GM21367 (cell line): ENCODE measurements around the gene SBF2.

Experiments
- ATAC-seq: cut with Tn5 transposase; IDR thresholded peaks from one replicate; pipeline ENCODE4 v1.9.1; 2021; ENCODE audit not compliant: unreplicated experiment

Gene SBF2

DNA sequence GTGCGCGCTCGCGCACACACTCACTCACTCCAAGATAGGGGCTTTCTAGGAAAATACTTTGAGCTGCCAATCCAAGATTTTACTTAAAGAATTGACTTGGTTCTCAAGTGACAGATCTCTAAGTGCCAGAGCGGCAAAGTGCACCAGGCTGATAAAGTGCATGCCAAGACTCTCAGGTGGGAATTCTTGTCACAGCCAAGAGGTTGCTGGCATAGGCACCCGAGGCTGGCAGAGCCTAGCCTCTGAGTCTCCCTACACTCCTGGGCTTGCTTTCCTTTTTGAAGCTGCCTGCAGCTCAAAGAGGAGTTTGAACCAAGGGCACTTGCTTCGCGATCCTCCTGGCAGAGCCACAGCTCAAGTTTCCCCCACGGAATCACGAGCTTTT, 8.3 kb upstream of the SBF2 start:
- no peak for ATAC-seq

DNA sequence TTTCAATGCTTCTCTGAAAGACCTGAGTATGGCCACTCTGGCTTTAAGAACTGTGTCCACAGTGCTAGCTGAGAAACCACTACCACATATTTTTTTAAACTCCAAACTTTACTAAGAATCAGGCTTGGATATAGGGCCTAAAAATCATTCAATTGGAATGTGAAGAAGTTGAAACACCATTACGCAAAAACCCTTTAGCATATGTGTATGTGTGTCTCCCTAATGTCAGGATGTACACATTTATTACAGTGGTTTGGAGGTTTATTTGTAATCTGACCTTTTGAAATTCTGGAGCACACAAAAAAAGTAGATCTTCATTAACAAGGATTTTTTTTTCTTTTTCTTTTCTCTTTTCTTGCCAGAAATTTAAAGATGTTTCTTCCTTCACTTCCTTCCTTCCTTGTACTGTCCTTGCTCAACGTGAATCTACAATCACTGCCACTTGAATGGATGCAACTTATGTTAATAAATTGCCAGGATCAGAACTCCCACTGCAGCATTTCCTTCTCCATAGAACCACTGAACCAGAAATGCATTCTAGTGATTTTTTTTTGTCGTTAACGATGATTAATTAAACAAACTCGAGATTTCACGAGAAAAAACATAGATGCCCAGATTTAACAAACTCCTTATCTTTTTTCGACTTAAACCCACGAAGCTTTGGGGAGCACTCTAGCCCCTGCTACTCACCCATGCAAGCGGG, 7.8 kb upstream of the SBF2 start:
- no peak for ATAC-seq

DNA sequence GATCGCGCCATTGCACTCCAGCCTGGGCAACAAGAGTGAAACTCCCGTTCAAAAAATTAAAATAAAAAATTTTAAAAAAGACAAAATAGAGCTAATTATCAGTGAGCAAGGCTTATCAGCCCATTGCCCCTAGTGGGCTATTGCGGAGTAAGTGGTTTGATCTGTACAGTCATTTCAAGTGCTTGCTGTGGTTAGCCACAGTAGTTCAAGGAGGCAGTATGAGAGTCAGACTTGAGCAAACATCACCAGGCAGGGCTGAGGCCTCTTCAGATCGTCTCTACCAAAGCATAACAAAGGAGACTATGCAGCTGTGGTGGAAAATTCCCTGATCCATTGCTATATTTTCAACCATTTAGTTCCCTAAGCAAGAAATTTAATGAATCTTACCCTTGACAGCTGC, 4.3 kb upstream of the SBF2 start:
- peak; percentile 84 for ATAC-seq

DNA sequence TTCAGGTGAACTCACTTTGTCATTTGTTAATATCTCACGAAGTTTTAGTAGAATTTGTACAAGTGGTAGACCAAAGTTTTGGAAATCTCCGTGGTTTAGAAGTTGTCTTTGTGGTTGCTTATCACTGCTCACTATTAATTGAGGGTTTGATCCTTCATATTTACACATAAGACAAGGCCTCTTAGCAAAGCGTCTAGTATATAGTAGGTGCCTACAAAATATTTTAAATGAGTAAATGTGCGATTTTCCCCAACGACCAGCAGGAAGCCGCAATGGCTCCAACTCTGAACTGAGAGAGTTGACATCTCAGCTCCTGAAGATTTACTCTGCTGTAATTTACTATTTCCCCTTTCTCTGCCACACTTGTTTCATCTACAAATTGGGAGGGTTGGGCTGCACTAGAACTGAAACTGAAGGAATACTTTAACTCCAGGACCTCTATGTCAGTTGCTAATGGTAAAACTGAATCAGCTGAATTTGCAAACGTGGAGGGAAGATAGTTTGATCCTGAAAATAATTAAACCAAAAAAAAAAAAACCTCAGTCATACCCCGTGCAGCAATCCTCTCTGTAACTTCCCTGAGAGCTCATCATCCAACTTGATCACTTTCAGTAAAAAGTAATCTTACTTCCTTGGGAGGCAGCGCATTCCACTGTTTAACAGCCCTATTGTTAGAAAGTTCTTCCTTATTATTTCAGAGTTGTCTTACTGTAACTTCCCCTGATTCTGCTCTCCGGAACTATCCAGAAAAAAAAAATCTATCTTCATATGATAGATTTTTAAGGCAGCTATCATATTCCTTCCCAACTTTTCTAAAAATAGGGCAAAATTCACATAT, 1.3 kb upstream of the SBF2 start:
- ATAC-seq = no peak

DNA sequence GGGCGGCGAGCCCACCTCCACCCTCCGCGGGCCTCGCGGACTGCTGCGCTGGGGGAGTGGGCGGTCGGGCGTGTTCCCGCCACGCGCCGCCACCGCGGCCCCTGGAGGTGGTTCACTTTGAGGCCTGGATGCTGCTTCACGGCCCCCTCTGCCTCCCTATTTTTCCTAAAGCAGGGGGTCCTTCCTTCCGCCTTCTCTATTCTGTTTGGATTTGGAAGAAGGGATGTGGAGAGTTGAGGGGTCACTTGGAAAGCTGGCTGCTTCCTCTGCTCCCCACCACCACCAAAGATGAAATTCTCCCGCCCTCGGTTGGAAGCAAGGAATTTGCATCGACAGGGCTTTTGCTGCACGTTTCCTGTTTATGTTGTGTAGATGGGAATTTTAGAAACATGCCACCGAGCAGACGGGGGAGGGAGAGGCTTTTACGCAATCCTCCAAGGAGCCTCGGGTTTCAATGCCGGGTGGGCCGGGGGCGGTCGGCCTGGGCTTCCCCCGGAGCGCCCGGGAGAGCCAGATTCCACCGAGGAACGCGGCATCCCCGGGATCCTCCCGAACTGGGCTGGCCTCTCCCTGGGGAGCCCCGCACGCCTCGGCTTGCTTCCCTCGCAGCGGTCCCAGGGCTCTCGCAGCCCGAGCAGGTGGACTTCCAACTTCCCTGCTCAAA, 403 bp upstream of the SBF2 start:
- ATAC-seq = no peak

DNA sequence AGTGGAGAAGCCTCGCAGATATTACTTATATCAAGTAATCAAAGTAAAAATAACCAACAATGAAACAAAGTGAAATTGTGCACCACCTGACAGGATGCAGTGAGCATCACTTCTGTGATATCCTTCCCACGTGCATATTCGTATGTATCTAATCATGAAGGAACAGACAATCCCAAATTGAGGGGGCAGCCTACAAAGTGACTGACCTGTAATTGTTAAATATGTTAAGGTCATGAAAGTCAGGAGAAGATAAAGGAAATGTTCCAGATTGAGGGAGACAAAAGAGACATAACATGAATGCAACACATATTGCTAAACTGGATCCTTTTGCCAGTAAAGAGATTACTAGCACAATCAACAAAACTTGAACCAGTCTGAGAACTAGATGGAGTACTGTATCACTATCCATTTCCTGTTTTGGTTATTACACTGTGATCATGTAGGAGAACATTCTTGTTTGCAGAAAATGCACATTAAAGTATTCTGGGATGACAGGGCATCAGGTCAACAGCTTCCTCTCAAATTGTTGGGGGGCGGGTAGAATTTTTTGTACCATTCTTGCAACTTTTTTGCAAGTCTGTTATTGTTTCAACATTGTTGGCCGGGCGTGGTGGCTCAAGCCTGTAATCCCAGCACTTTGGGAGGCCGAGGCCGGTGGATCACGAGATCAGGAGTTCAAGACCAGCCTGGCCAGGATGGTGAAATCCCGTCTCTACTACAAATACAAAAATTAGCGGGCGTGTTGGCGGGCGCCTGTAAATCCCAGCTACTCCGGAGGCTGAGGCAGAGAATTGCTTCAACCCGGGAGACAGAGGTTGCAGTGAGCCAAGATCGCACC, 2.0 kb downstream of the SBF2 start:
- ATAC-seq = no peak

DNA sequence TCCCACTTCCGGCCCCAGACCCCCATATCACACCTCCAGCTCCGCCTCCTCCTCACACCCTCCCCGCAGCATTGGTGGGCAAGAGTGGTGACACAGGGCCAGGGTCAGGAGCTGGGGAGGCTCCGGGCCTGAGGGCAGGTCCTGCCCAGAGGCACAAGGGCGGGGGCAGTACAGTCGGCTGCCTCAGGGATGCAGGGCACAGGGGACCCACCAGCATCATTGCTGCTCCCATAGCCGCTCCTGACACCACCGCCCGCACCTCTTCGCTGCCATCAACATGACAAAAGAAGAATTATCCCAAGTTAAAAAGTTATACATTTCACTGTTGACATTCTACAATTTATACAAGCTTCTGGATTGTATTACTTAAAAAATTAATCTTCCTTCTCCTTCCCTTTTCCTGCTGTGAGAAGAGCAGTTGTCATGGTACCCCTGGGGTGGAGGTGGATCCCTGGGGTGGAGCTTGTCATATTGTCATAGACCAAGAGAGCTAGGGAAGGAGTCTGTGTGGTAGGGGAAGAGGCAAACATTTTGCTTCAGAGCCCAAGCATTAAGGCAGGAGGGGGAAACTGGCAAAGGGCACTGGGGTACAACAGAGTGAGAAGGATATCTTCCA, 4.1 kb downstream of the SBF2 start:
- ATAC-seq = no peak

DNA sequence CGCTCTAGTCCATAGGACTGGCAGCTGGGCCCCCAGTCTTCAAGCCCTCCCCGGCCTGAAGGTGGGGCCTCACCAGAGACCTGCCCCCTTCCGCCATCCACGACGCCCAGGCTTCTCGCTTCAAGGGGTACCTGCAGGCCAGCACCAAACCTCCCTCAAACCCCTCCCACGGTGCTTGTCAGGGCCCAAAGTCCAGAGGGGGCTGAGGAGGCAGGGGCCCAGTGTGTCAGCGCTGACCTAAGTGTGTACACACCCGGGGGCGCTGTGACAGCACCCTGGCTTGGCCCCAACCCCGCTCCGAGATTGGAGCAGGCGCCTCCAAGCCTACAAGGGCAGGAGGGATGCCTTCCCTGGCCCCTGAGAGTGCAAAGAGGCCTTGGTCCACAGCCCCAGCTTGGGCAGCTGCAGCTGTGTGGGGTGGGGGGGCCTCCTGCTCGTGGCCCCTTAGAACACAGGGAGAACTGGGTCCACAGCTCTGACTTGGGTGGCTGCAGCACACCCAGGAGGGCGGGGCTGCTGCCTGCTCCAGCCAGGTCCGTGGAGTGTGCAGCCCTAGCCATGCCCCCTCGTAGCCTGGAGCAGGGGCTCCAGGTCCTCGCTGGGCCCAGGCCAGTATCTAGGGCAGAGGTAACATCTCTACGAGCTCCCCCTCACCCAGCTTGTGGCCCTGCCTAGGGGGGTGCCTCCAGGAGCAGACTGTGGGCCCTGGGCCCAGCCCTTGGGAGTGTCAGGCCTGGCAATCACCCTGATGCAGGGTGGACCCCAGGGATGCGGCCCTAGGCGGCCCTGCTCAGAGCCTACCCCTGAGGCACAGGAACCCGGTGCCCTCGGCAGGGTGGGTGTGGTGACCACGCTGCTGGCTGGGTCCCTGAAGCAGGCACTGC, 4.9 kb downstream of the SBF2 start:
- no peak for ATAC-seq

DNA sequence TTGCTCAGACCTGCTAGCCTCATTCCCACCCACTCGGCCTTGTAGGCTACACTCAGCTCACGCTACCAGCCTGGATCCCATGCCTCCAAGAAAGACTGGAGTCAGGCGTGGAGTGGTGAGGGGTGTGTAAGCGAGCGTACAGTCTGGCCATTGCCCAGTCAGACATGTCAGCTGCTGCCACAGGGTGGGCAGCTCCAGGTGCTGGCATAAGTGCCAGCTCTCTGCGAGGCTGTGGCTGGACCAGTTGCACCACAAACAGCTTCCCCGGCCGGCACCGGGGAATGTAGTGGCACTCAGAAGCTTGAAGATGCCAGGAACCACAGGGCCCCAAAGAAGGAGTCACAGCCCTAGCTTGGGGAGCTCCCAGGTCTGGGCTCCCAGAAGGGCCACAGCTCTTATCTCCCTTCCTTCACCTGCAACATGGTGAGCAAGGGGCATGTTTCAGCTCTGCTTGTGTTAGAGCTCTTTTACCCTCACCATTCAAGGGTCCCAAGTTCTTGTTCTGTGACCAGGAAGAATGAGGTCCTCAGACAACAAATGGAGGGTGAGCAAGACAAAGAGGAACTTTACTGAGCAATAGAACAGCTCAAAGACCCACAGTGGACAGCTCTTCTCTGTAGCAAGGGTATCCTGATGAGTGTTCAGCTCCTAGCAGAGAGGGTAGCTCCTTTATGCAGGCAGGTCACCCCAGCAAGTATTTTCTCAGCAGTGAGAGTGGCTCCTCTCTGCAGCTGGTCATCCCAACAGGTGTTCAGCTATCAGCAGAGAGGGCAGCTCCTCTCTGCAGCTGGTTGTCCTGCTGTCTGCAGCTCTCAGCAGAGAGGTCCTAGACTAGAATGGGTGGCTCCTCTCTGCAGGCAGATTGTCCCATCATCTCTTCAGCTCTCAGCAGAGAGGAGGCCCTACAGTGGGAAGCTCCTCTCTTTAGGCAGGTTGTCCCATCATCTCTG, 6.0 kb downstream of the SBF2 start:
- no peak for ATAC-seq

DNA sequence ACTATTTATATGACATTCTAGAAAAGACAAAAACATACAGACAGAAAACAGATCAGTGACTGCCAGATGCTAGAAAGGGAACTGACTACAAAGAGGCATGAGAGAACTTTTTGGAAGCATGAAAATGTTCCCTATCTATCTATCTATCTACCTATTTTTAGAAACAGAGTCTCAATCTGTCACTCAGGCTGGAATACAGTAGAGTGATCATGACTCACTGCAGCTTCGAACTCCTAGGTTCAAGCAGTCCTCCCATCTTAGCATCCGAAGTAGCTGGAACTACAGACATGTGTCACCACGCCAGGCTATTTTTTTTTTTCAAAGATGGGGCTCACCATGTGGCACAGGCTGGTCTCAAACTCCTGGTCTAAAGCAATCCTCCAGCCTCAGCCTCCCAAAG, 6.9 kb downstream of the SBF2 start:
- no peak for ATAC-seq

DNA sequence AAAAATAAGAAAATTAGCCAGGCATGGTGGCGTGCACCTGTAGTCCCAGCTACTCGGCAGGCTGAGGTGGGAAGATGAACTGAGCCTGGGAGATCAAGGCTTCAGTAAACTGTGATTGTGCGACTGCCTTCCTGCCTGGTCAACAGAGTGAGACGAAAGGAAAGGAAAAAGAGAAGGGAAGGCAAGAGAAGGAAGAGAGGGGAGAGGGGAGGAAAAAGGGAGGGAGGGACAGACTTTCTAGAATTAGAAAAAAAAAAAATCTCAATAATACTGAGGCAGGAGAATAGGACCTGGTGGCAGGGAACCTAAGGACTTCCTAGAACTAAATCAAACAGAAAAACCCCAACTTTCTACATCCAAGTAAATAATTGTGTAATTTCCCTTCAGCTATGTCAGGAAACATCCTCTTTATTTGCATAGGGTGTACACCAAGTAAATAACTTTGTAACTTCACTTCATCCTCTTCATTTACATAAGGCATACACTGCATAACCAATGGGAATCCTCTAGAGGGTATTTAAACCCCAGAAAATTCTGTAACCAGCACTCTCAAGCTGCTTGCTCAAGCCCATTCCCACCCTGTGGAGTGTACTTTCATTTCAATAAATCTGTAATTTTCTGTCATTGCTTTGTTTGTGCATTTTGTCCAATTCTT, 8.7 kb downstream of the SBF2 start:
- ATAC-seq = no peak

DNA sequence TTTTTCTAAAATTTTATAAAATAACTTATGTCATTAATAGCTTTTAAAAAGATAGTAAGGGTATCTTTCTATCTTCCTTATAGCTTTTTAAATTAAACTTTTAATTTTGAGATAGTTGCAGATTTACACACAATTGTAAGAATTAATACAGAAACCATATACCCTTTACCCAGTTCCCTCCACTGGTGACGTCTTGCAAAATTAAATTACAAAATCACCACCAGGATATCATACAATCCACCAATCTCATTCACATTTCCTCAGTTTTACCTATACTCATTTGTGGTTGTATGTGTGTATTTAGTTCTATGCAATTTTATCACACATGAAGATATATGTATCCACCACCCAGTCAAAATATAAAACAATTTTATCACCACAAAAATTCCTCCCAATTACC, 10.0 kb downstream of the SBF2 start:
- ATAC-seq = no peak

DNA sequence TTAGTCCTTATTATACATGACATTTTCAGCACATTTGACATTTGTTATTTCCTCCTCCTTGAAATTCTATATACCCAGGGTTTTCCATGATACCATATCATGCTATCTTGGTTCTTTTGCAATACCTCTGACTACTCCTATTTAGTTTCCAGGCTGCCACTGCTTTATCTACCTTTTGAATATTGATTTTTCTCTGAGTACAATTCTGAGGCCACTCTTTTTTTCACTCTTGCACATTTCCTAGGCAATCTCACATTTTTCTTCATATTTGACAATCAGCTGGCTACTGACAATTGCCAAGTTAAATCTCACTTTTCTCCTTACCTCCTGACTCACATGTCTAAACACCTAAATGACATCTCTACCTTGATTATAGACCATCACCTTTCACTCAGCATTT, 11.9 kb downstream of the SBF2 start:
- ATAC-seq = no peak

DNA sequence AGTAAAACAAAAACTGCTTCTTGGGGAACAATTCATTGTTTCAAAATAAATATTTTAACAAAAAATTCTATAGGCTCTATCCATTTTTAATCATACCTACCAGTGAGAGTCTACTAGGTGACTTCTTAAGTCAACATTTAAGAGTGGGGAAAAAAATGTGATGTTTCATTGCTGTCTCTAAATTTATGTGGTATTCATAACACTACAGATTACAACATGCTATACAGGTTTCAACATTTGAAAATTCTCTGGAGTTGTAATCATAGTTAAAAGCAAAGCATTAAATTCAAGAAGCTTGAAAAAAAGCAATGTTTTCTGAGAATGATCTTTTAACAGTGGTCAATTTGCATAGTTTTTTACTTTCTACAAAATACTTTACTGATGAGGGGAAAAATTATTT, 18.3 kb downstream of the SBF2 start:
- no peak for ATAC-seq

DNA sequence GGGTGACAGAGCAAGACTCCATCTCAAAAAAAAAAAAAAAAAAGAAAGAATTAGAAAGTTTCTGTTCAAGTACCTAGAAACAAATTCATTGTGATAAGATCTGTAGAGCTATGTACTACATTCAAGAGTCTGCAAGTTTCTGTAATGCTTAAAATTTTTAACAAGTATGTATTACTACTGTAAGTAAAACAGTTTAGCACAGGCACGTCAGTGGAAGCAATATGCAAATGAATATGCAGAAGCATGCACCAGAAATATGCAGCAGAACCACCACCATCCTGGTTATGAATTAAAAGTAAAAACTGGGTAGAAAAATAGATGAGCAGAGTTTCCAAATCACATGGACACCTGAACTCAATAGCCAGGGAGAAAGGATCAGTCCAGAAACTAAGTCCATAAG, 19.3 kb downstream of the SBF2 start:
- no peak for ATAC-seq

DNA sequence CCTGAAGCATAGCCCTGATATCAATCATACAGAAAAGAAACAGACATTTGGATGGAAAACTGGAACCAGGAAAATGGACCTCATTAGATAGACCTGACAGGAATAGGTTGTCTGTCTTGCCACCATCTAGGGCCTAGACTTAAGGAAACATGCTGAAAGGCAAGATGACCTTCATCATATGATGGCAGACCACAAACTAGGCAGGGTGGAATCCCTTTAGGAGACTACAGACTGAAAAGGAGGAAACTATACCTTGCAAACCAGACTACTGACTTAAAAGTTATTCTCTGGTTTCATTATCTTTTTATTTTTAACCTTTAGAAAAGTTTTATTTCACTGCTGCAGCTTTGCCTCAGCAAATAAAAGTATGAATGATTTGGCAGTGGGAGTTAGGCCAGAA, 20.3 kb downstream of the SBF2 start:
- ATAC-seq = no peak

DNA sequence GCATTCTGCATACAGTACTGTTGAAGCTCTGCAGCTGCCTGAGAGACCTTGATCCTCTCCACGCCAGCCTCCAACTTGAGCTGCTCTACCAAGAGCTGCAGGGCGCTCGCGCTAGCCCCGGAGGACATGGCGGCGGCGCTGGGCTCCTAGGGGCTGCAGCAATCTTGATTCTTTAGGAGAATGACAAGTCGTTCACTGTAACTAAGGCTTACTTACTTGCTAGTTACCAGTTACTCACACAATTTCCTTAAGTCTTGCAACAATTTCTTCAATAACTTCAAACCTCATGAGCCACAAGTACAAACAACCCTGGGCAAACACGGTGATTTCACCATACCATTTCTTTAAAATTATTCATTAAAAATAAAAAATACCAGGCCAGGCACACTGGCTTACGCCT, 21.9 kb downstream of the SBF2 start:
- no peak for ATAC-seq
